Uterus (tissue), 4 donors: ENCODE data around the gene PPM1N. TPM values are rescaled to one million over a fixed set of nuclear protein-coding genes. Genes with fewer than 3 reads are reported as not detected.

ENCODE experiments used
- DNase-seq, 2 donors: peaks; one replicate each; pipeline ENCODE4 v3.0.0-alpha.2; 2019 to 2020
- H3K27ac ChIP-seq, 2 donors: fragments of 200-600 bp; sonication (generic); 1 replicate in 1 of 2; 2 replicates in 1 of 2; pipeline ENCODE4 v1.5.1; 2016 to 2018
- H3K27me3 ChIP-seq, 2 donors: fragments of 200-600 bp; sonication (generic); one replicate each; pipeline ENCODE4 v1.5.1; 2018 to 2019; ENCODE audit warnings: control low read depth in 1 of 2
- H3K36me3 ChIP-seq, 2 donors: fragments of 200-600 bp; sonication (generic); one replicate each; pipeline ENCODE4 v1.5.1; 2019; ENCODE audit warnings: control low read depth in 1 of 2
- H3K4me1 ChIP-seq, 2 donors: fragments of 200-600 bp; sonication (generic); one replicate each; pipeline ENCODE4 v1.5.1; 2018 to 2019; ENCODE audit warnings: control low read depth in 1 of 2
- H3K4me3 ChIP-seq, 2 donors: fragments of 200-600 bp; sonication (generic); 1 replicate in 1 of 2; 2 replicates in 1 of 2; pipeline ENCODE4 v1.5.1; 2018 to 2019; ENCODE audit warnings: mild to moderate bottlenecking in 1 of 2
- H3K9me3 ChIP-seq, 2 donors: fragments of 200-600 bp; sonication (generic); one replicate each; pipeline ENCODE4 v1.5.1; 2019; ENCODE audit warnings: control low read depth in 1 of 2
- CTCF ChIP-seq, 4 experiments: fragments of 200-600 bp in 2 of 4; fragments of 450-650 bp in 2 of 4; sonication (generic) in 2 of 4; IDR thresholded peaks; one replicate each; pipeline ENCODE4 v1.5.1; 2016 to 2019; ENCODE audit warnings: antibody characterized with exemption in 4 of 4, mild to moderate bottlenecking in 2 of 4, moderate library complexity in 1 of 4
- POLR2A ChIP-seq, 2 donors: fragments of 450-650 bp; IDR thresholded peaks; one replicate each; pipeline ENCODE4 v1.6.1; 2016; ENCODE audit warnings: antibody characterized with exemption in 2 of 2, mild to moderate bottlenecking in 1 of 2, moderate library complexity in 1 of 2
- intact Hi-C: fragments of 100-400 bp; cut with DNase I; formaldehyde crosslinking; loops from one replicate; pipeline ENCODE4 v1.15.1; 2023; ENCODE audit warnings: low total_unique reads
- total RNA-seq, 4 donors: library from RNA; depleted of rRNA in 3 of 4; stranded (reverse); fragments of >200 nt in 3 of 4; gene quantifications; one replicate each; pipeline versions ENCODE4 v1.1.0 to v1.2.4, GENCODE V29; 2014 to 2023
- donor health status: DM: yes; HTN: yes; CAD: no.

Gene PPM1N
- 10 to 100 TPM in 1 of 4 donors, not detected in 3; 42.5 TPM for total RNA-seq

DNA sequence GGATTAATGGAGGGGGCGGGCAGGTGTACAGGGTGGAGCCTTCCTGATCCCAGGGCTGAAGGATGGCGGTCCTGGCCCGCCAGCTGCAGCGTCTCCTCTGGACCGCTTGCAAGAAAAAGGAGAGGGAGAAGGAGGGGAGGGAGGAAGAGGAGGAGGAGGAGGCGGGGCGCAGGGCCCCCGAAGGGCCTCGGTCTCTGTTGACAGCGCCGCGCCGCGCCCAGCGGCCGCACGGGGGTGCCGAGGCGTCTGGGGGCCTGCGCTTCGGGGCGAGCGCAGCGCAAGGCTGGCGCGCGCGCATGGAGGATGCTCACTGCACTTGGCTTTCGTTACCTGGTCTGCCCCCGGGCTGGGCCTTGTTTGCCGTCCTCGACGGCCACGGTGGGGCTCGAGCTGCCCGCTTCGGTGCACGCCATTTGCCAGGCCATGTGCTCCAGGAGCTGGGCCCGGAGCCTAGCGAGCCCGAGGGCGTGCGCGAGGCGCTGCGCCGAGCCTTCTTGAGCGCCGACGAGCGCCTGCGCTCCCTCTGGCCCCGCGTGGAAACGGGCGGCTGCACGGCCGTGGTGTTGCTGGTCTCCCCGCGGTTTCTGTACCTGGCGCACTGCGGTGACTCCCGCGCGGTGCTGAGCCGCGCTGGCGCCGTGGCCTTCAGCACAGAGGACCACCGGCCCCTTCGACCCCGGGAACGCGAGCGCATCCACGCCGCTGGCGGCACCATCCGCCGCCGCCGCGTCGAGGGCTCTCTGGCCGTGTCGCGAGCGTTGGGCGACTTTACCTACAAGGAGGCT lies at the start of gene PPM1N:
Gene PPM1N (plus strand): TSS at position 33 of the 785 bp plus-strand sequence. CDS start 30 bp downstream, at position 63.
- DNase-seq = no peak
- H3K4me1 ChIP-seq = peaks cover 0 to 10% of the 10 kb centered on the region in 2 donors
- H3K9me3 ChIP-seq = no peaks in the 10 kb centered on the region
- peaks cover 0 to 4% of the 10 kb centered on the region in 2 donors for H3K27me3 ChIP-seq
- TF ChIP-seq POLR2A (IDR thresholded peaks at IDR 0.05) = no peak
- peak in 1 of 4 experiments; percentile 6 for TF ChIP-seq CTCF (IDR thresholded peaks at IDR 0.05)
- peak within 1 kb of the TSS in 1 of 2 donors; percentile 10 for H3K27ac ChIP-seq
- peak within 1 kb of the TSS in 1 of 2 donors; percentile 45 for H3K4me3 ChIP-seq
- no peaks in the 10 kb centered on the region for H3K36me3 ChIP-seq
- intact Hi-C loops = no loop called here

GRCh38 chr19:45448887-45449299 lies 49.4 kb upstream of the PPM1N start:
- H3K4me3 ChIP-seq = no peak overlapping the region
- no peaks in the 10 kb centered on the region for H3K4me1 ChIP-seq
- no peak for DNase-seq
- TF ChIP-seq CTCF (IDR thresholded peaks at IDR 0.05) (no peak), POLR2A (IDR thresholded peaks at IDR 0.05) (no peak)
- intact Hi-C loops = no loop called here
- H3K27me3 ChIP-seq = no peaks in the 10 kb centered on the region
- no peaks in the 10 kb centered on the region for H3K36me3 ChIP-seq
- no peak overlapping the region for H3K27ac ChIP-seq
- no peaks in the 10 kb centered on the region for H3K9me3 ChIP-seq

DNA sequence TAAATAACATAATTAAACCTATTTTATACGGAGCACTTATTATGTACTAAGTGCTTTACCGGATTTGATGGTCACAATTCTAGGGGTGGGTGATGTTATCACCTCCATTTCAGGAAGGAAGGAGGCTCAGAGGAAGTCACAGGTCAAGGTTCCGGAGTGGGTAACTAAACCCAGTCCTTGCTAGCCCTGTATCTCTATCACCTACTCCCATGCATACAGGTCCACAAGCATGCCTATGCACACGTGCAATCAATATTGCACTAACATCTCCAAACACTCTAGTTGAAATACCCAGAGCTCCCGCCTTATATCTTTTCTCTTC lies 48.3 kb upstream of the PPM1N start:
- TF ChIP-seq POLR2A (IDR thresholded peaks at IDR 0.05) (no peak), CTCF (IDR thresholded peaks at IDR 0.05) (peak in 1 of 4 experiments; percentile 1)
- Histone ChIP-seq H3K27me3 (no peaks in the 10 kb centered on the region), H3K36me3 (no peaks in the 10 kb centered on the region), H3K27ac (peak overlapping the region; percentile 76 to 95), H3K4me3 (peak overlapping the region; percentile 43 to 45), H3K9me3 (no peaks in the 10 kb centered on the region), H3K4me1 (peaks cover 0 to under 1% of the 10 kb centered on the region in 2 donors)
- DNase-seq = no peak
- intact Hi-C loops = no loop called here

DNA sequence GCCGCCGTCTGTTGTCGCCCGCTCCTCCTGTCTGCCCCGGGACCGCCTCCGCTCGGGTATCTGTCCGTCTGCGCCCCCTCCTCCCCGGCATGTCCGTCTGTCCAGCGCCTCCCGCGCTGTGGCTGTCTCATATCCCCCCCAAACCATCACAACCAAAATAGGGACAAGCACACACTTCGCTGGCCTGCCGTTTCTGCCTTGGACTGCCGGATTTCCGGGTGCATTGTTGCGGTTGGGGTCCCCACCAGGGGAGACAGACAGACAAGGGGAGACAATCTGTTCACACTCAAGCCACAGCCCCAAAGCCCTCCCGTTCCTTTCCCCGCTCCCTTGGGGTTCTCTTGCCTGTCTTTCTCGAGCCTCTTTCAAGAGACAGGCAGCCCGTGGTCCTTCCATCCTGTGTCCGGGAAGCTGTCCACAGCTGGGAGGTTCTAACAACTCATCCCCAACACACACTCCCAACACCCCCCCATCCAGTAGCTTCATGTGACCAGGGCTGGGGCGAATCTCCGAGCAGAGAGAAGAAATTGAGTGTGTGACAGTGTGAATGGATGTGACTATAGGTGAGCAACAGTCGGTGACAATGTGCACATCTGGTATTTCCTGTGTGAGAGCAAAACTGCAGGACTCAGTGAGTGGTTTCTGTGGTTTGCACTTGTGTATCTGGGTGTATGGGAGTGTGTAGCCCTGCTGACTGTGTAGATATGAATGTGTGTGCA lies 47.0 kb upstream of the PPM1N start:
- peaks cover 0 to 8% of the 10 kb centered on the region in 2 donors for H3K4me1 ChIP-seq
- intact Hi-C loops = no loop called here

More for the DNA sequence above, 47.0 kb upstream of the PPM1N start:
- H3K4me3 ChIP-seq = peak overlapping the region; percentile 43 to 45
- no peaks in the 10 kb centered on the region for H3K36me3 ChIP-seq
- TF ChIP-seq POLR2A (IDR thresholded peaks at IDR 0.05) (no peak), CTCF (IDR thresholded peaks at IDR 0.05) (no peak)
- H3K27me3 ChIP-seq = no peaks in the 10 kb centered on the region
- H3K27ac ChIP-seq = peak overlapping the region; percentile 76 to 95
- no peaks in the 10 kb centered on the region for H3K9me3 ChIP-seq
- peak; percentile 54 to 59 for DNase-seq
